ENCODE results near the gene ZFP64. TPM values are rescaled to one million over a fixed set of nuclear protein-coding genes. Genes with fewer than 3 reads are reported as not detected.

The ZFP64 gene
- total RNA-seq, 4 donors from 2014 or later: 5.4 to 23.4 (median 11.2) TPM

GRCh38 chr20:52104546-52105441 lies 86.8 kb downstream of the ZFP64 start:
- peaks cover 0 to 16% of the 10 kb centered on the region in 2 donors for H3K4me1 ChIP-seq
- peaks cover 8 to 10% of the 10 kb centered on the region in 2 donors for H3K27me3 ChIP-seq
- intact Hi-C loops (cut with DNase I; ENCODE audit: low total_unique reads): no loop called here
- no peaks in the 10 kb centered on the region for H3K9me3 ChIP-seq
- TF ChIP-seq CTCF (IDR thresholded peaks at IDR 0.05) (no peak), POLR2A (IDR thresholded peaks at IDR 0.05) (no peak)
- no peaks in the 10 kb centered on the region for H3K36me3 ChIP-seq
- DNase-seq: no peak
- no peak overlapping the region for H3K27ac ChIP-seq
- peak overlapping the region; percentile 14 to 22 for H3K4me3 ChIP-seq

GRCh38 chr20:52103913-52104545 lies 87.5 kb downstream of the ZFP64 start:
- no peak overlapping the region for H3K27ac ChIP-seq
- TF ChIP-seq CTCF (IDR thresholded peaks at IDR 0.05) (no peak), POLR2A (IDR thresholded peaks at IDR 0.05) (no peak)
- H3K36me3 ChIP-seq: no peaks in the 10 kb centered on the region
- H3K4me1 ChIP-seq: peaks cover 0 to 16% of the 10 kb centered on the region in 2 donors
- no peak for DNase-seq
- H3K4me3 ChIP-seq: peak overlapping the region; percentile 14 to 22
- no peaks in the 10 kb centered on the region for H3K9me3 ChIP-seq
- intact Hi-C loops (cut with DNase I; ENCODE audit: low total_unique reads): no loop called here
- peaks cover 8 to 10% of the 10 kb centered on the region in 2 donors for H3K27me3 ChIP-seq

GRCh38 chr20:52103335-52103912 lies 88.2 kb downstream of the ZFP64 start:
- DNase-seq: no peak
- Histone ChIP-seq H3K27me3 (peaks cover 8 to 10% of the 10 kb centered on the region in 2 donors), H3K4me3 (no peak overlapping the region), H3K4me1 (peaks cover 0 to 16% of the 10 kb centered on the region in 2 donors), H3K9me3 (no peaks in the 10 kb centered on the region), H3K36me3 (no peaks in the 10 kb centered on the region), H3K27ac (no peak overlapping the region)
- intact Hi-C loops (cut with DNase I; ENCODE audit: low total_unique reads): no loop called here
- TF ChIP-seq CTCF (IDR thresholded peaks at IDR 0.05) (no peak), POLR2A (IDR thresholded peaks at IDR 0.05) (no peak)

- H3K4me3 ChIP-seq: no peak overlapping the region
- H3K4me1 ChIP-seq: peaks cover 0 to 16% of the 10 kb centered on the region in 2 donors
- H3K9me3 ChIP-seq: no peaks in the 10 kb centered on the region
- no peaks in the 10 kb centered on the region for H3K36me3 ChIP-seq
- no peak for DNase-seq
- peaks cover 8 to 10% of the 10 kb centered on the region in 2 donors for H3K27me3 ChIP-seq
- H3K27ac ChIP-seq: no peak overlapping the region
- TF ChIP-seq POLR2A (IDR thresholded peaks at IDR 0.05) (no peak), CTCF (IDR thresholded peaks at IDR 0.05) (no peak)
- intact Hi-C loops (cut with DNase I; ENCODE audit: low total_unique reads): no loop called here
Measured at GRCh38 chr20:52102559-52102958, 89.0 kb downstream of the ZFP64 start.
